CD4-positive, alpha-beta T cell (primary cell): ENCODE measurements around the gene ZC3H4. TPM values are rescaled to one million over a fixed set of nuclear protein-coding genes. Genes with fewer than 3 reads are reported as not detected.

Experiments used
- ATAC-seq: fragments of 200-7000 bp; cut with Tn5 transposase; one replicate; pipeline ENCODE4 v1.10.0; 2022; ENCODE audit warnings: mild to moderate bottlenecking; ENCODE audit not compliant: poor library complexity
- CTCF ChIA-PET: fragments of 350-600 bp; sonication (Branson Sonifier 250); formaldehyde crosslinking; loops from one replicate; lab custom pipeline; 2021; ENCODE audit warnings: antibody characterized with exemption, inconsistent platforms; lab: Charles Lee
- POLR2A ChIA-PET: fragments of 350-600 bp; sonication (Branson Sonifier 250); formaldehyde crosslinking; loops from one replicate; lab custom pipeline; 2021; ENCODE audit warnings: antibody characterized with exemption, inconsistent platforms; lab: Charles Lee
- DNase-seq, 14 experiments: peaks; one replicate each; pipeline ENCODE4 v3.0.0-alpha.2; 2013 to 2020; ENCODE audit warnings: mixed read lengths in 2 of 14
- H3K27ac ChIP-seq, 2 donors: one replicate each; pipeline versions ENCODE4 v1.5.1 to v1.7.0; 2013; ENCODE audit warnings: low read length in 2 of 2, low read depth in 1 of 2, mild to moderate bottlenecking in 1 of 2
- H3K27me3 ChIP-seq, 2 experiments: 1 replicate in 1 of 2; 2 replicates in 1 of 2; pipeline versions ENCODE4 v1.6.1 to v1.7.0; 2013; ENCODE audit warnings: low read length in 2 of 2, control low read depth in 1 of 2, mild to moderate bottlenecking in 1 of 2, moderate library complexity in 1 of 2; ENCODE audit not compliant: insufficient read depth in 2 of 2, control insufficient read depth in 1 of 2
- H3K36me3 ChIP-seq: one replicate; pipeline ENCODE4 v1.6.1; 2013; ENCODE audit warnings: low read length, control low read depth; ENCODE audit not compliant: insufficient read depth
- H3K4me1 ChIP-seq: one replicate; pipeline ENCODE4 v1.6.1; 2013; ENCODE audit warnings: low read length, control low read depth; ENCODE audit not compliant: insufficient read depth
- H3K4me3 ChIP-seq: one replicate; pipeline ENCODE4 v1.5.1; 2013; ENCODE audit warnings: mild to moderate bottlenecking, low read length, moderate library complexity
- H3K9me3 ChIP-seq, 2 experiments: 1 replicate in 1 of 2; 2 replicates in 1 of 2; pipeline versions ENCODE4 v1.6.1 to v1.7.0; 2013; ENCODE audit warnings: low read length in 2 of 2, mild to moderate bottlenecking in 2 of 2, control low read depth in 1 of 2, moderate library complexity in 1 of 2; ENCODE audit not compliant: control insufficient read depth in 1 of 2, insufficient read depth in 1 of 2
- H3K27ac Mint-ChIP-seq: one replicate; pipeline ENCODE4 v1.8.0; 2020; ENCODE audit warnings: mixed read lengths
- H3K27me3 Mint-ChIP-seq: one replicate; pipeline ENCODE4 v1.8.0; 2021; ENCODE audit warnings: mixed read lengths
- H3K36me3 Mint-ChIP-seq: one replicate; pipeline ENCODE4 v1.8.0; 2021; ENCODE audit warnings: low read depth, mixed read lengths
- H3K4me1 Mint-ChIP-seq: one replicate; pipeline ENCODE4 v1.8.0; 2021; ENCODE audit warnings: low read depth, mixed read lengths
- H3K4me3 Mint-ChIP-seq: one replicate; pipeline ENCODE4 v1.8.0; 2020; ENCODE audit warnings: mild to moderate bottlenecking, mixed read lengths
- H3K9me3 Mint-ChIP-seq: one replicate; pipeline ENCODE4 v1.8.0; 2020; ENCODE audit warnings: mixed read lengths
- CTCF ChIP-seq: fragments of 200-600 bp; IDR thresholded peaks from one replicate; pipeline ENCODE4 v1.8.0; 2022; ENCODE audit warnings: antibody characterized with exemption, mild to moderate bottlenecking
- intact Hi-C, 2 experiments: fragments of 100-400 bp; cut with DNase I in 1 of 2; cut with micrococcal nuclease in 1 of 2; formaldehyde crosslinking; loops; one replicate each; pipeline versions ENCODE4 v1.15.1 to v1.9.0; 2023 to 2025; cut with DNase I, micrococcal nuclease
- total RNA-seq, 174 experiments: library from RNA in 2 of 174; stranded (reverse) in 2 of 174; gene quantifications; one replicate each; pipeline ENCODE4 v1.2.3 and lab custom pipeline; 2021 to 2026

The ZC3H4 gene
- total RNA-seq, 2 experiments from 2014 or later: 39.4 to 43.7 TPM

- Histone ChIP-seq H3K4me1 (peaks cover 13% of the 10 kb centered on the region), H3K9me3 (peaks cover 0 to 5% of the 10 kb centered on the region in 2 experiments), H3K4me3 (no peak overlapping the region), H3K27me3 (peaks cover 43 to 44% of the 10 kb centered on the region in 2 experiments), H3K36me3 (no peaks in the 10 kb centered on the region), H3K27ac (no peak overlapping the region)
- POLR2A ChIA-PET: no interaction called here
- no peak for TF ChIP-seq CTCF
- peaks cover under 1% of the 10 kb centered on the region for H3K4me1 Mint-ChIP-seq
- CTCF ChIA-PET: no interaction called here
- DNase-seq: no peak
- ATAC-seq: no peak
- no peak overlapping the region for H3K4me3 Mint-ChIP-seq
- intact Hi-C loops: no loop called here
- H3K9me3 Mint-ChIP-seq: no peaks in the 10 kb centered on the region
- H3K36me3 Mint-ChIP-seq: no peaks in the 10 kb centered on the region
- peaks cover 72% of the 10 kb centered on the region for H3K27me3 Mint-ChIP-seq
- no peak overlapping the region for H3K27ac Mint-ChIP-seq
Measured at GRCh38 chr19:47028195-47028601, 85.4 kb downstream of the ZC3H4 start.

- intact Hi-C loops: no loop called here
- Histone ChIP-seq H3K27me3 (peaks cover 48 to 49% of the 10 kb centered on the region in 2 experiments), H3K4me1 (peaks cover 19% of the 10 kb centered on the region), H3K36me3 (no peaks in the 10 kb centered on the region), H3K9me3 (peaks cover 0 to 5% of the 10 kb centered on the region in 2 experiments), H3K4me3 (no peak overlapping the region), H3K27ac (no peak overlapping the region)
- ATAC-seq (no peak), DNase-seq (no peak)
- Mint-ChIP-seq H3K4me3 (no peak overlapping the region), H3K36me3 (no peaks in the 10 kb centered on the region), H3K27ac (no peak overlapping the region), H3K9me3 (no peaks in the 10 kb centered on the region), H3K27me3 (peaks cover 77% of the 10 kb centered on the region), H3K4me1 (peaks cover 5% of the 10 kb centered on the region)
- TF ChIP-seq CTCF: no peak
- POLR2A ChIA-PET: no interaction called here
- CTCF ChIA-PET: no interaction called here
Measured at GRCh38 chr19:47027586-47028088, 85.9 kb downstream of the ZC3H4 start.

GRCh38 chr19:47026889-47027288 lies 86.7 kb downstream of the ZC3H4 start:
- ChIA-PET CTCF (interaction anchor here (0.6 kb wide), 2 partner anchors 16 to 133 kb away, joined by 3 read pairs; no protein-coding TSS in a partner anchor), POLR2A (no interaction called here)
- intact Hi-C loops: no loop called here
- H3K9me3 Mint-ChIP-seq: no peaks in the 10 kb centered on the region
- H3K36me3 Mint-ChIP-seq: no peaks in the 10 kb centered on the region
- TF ChIP-seq CTCF: no peak
- no peak overlapping the region for H3K4me3 Mint-ChIP-seq
- no peak overlapping the region for H3K27ac Mint-ChIP-seq
- H3K4me3 ChIP-seq: no peak overlapping the region
- peaks cover 0 to 5% of the 10 kb centered on the region in 2 experiments for H3K9me3 ChIP-seq
- no peaks in the 10 kb centered on the region for H3K36me3 ChIP-seq
- peaks cover 17% of the 10 kb centered on the region for H3K4me1 ChIP-seq
- H3K27ac ChIP-seq: no peak overlapping the region
- H3K4me1 Mint-ChIP-seq: peaks cover 5% of the 10 kb centered on the region
- no peak for ATAC-seq
- peaks cover 53 to 56% of the 10 kb centered on the region in 2 experiments for H3K27me3 ChIP-seq
- no peak for DNase-seq
- H3K27me3 Mint-ChIP-seq: peaks cover 77% of the 10 kb centered on the region
